Liver (tissue), 3 donors: ENCODE measurements around the gene RSU1.

Experiments used
- CTCF ChIP-seq: fragments of 150-350 bp; IDR thresholded peaks from 2 replicates; pipeline ENCODE4 v1.5.1; 2017; ENCODE audit warnings: improper control_type of control experiment, low read depth, low read length; ENCODE audit not compliant: missing input control
- GABPA ChIP-seq, 2 donors: IDR thresholded peaks in 1 of 2; conservative IDR thresholded peaks in 1 of 2; 2 replicates each; pipeline ENCODE4 v1.6.1; 2016; ENCODE audit warnings: antibody characterized with exemption in 2 of 2, mild to moderate bottlenecking in 1 of 2, moderate library complexity in 1 of 2
- HNF4G ChIP-seq: IDR thresholded peaks from 2 replicates; pipeline ENCODE4 v1.6.1; 2016; ENCODE audit warnings: antibody characterized with exemption
- JUND ChIP-seq, 2 donors: IDR thresholded peaks; 2 replicates each; pipeline ENCODE4 v1.6.1; 2016; ENCODE audit warnings: antibody characterized with exemption in 2 of 2
- MAX ChIP-seq: IDR thresholded peaks from 2 replicates; pipeline ENCODE4 v1.6.1; 2016; ENCODE audit warnings: antibody characterized with exemption
- RAD21 ChIP-seq, 2 donors: IDR thresholded peaks; 2 replicates each; pipeline ENCODE4 v1.6.1; 2016; ENCODE audit warnings: antibody characterized with exemption in 2 of 2, mild to moderate bottlenecking in 2 of 2
- REST ChIP-seq: IDR thresholded peaks from 2 replicates; pipeline ENCODE4 v1.6.1; 2016; ENCODE audit warnings: antibody characterized with exemption, mild to moderate bottlenecking
- SP1 ChIP-seq: IDR thresholded peaks from 2 replicates; pipeline ENCODE4 v1.6.1; 2018; ENCODE audit warnings: antibody characterized with exemption, mild to moderate bottlenecking
- donor health status: healthy.
- donor health status: healthy.

- TF ChIP-seq CTCF = no peak
- no peak for TF ChIP-seq MAX
- no peak for TF ChIP-seq RAD21 (IDR thresholded peaks at IDR 0.05)
- no peak for TF ChIP-seq REST
- no peak for TF ChIP-seq GABPA (IDR thresholded peaks at IDR 0.05 in 1 of 2, conservative IDR thresholded peaks at IDR 0.05 in 1 of 2)
- TF ChIP-seq HNF4G = no peak
- no peak for TF ChIP-seq SP1
- TF ChIP-seq JUND (IDR thresholded peaks at IDR 0.05) = no peak
Measured at GRCh38 chr10:16640153-16640552, 177.1 kb downstream of the RSU1 start.
